GM18870 (cell line): ENCODE results near the gene TMEM184B.

Source experiments
- ATAC-seq: cut with Tn5 transposase; IDR thresholded peaks from one replicate; pipeline ENCODE4 v1.9.1; 2021; ENCODE audit warnings: moderate library complexity; ENCODE audit not compliant: unreplicated experiment

The TMEM184B gene

GRCh38 chr22:38308791-38309498 lies 36.1 kb upstream of the TMEM184B start:
- ATAC-seq = no peak

DNA sequence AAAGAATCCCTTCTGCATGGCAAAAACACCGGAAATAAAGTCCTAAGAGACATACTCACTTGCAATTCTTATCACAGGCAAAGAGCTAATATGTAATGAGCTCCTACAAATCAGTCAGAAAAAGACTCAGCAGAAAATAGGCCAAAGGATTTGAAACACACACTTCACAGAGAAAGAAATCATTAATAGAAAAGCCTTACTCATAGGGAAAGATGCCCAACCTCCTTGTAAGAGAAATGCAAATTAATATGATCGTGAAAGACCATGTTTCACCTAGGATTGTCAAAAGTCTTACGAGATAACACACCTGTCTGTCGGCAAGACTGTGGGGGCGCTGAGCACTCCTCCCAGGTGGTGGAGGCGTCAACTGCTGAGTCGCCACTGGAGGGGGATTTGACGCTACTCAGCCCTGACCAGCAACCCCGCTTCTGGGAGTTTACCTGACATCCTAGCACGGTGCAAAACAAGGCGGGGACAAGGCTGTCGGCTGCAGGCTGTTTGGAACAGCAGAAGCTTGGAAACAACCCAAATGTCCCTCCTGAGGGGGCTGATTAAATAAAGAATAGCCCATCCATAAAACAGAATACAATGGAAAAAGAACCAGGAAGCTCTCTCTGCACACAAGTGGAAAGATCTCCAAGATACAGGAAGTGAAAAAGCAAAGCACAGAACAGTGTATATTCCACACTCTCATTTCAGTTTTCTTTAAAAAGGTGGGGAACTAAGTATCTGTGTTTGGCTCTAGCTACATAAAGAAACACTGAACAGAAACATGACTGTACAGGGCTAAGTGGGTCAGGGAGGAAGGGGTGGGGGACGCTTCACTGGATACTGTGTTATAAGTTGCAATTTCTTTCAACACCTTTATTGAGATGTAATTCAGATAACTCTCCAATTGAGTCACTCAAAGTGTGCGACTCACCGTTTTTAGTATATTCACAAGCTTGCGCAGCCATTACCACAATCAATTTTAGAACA lies 33.0 kb upstream of the TMEM184B start:
- peak; percentile 54 for ATAC-seq

- ATAC-seq = no peak
Measured at GRCh38 chr22:38304526-38304925, 31.7 kb upstream of the TMEM184B start.

- no peak for ATAC-seq
Measured at GRCh38 chr22:38303974-38304373, 31.2 kb upstream of the TMEM184B start.

DNA sequence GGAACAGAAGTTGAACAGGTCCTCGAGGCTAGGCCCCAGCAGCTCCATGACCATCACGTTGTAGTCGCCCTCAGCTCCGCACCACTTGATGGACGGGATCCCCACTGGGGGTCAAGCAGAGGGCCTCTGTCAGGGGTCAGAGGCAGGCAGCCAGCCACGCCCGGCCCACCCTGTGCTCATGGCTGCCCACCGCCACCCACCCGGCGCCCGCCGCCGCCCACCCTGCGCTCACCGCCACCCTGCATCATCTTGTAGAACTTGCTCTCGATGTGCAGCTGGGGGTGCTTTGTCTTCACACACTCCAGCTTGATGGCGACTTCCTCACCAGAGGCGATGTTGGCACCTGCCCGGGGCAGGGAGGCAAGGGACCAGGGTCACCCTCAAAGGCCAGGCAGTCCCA lies 30.1 kb upstream of the TMEM184B start:
- ATAC-seq = no peak

DNA sequence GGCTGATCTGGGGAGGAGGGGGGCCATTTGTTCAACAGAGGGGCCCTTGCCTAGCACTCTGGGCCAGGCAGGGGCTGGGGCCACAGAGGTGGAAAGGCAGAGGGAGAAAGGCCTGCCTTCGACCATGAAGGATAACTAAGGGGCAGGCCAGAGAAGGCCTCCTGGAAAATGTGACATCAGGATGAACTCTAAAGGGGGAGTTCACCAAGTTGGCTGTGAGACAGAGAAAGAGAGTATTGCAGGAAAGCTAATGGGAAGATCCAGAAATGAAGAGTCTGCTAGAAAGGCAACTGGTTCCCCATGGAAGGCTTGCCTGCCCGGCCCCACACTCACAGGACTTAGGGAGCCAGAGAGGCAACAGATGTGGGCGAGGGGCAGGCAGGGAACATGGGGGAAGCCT lies 28.1 kb upstream of the TMEM184B start:
- no peak for ATAC-seq

DNA sequence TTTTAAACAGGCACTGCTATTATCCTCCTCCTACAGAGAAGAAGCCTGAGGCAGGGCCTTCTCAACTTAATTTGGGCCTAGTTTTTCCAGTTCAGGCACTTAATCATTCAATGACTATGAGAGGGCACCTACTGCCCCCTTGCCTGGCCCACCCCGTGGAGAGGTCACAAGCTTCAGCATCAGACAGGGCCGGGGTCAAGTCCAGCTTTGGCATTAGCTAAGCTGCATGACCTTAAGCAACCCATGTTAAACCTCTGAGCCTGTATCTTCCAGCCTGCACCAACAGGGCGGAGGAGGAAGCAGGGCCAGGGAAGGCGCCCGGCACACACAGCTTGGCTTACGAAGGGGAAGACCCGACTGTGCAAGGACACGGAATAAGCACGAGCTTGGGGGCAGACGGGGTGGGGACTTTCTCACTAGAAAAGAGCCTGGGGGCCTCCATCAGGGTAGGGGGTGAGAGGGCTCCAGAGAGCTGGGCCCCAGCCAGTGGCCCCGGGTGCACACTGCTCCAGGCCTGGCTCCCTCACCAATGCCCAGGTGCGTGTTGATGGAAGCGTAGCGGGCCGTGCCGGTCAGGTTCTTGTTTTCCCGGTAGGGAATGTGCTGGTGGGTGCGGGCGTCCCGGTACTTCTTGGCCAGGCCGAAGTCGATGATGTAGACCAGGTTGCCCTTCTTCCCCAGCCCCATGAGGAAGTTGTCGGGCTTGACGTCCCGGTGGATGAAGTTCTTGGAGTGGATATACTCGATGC lies 27.6 kb upstream of the TMEM184B start:
- no peak for ATAC-seq

- ATAC-seq = no peak
Measured at GRCh38 chr22:38299770-38300102, 26.9 kb upstream of the TMEM184B start.

- ATAC-seq = no peak
Measured at GRCh38 chr22:38298312-38299005, 25.6 kb upstream of the TMEM184B start.

DNA sequence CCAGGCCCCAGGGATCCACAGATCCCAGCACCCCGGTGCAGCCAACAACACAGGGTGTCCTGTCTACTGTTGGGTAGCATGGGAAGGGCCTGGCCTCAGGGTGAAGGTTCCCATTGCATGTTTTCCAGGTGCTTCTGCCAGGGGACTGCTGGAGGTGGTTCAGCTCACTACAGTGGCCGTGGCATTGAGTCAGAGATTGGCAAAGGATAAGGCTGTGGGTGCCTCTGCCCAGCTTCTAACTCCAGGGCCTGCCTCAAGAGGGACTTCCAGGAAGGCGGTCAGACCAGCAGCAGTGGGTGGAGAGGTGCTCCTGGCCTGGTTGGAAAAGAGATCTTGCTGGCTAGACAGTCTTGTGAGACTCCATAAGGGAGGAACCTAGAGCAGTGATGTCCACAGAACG lies 23.6 kb upstream of the TMEM184B start:
- ATAC-seq = no peak

DNA sequence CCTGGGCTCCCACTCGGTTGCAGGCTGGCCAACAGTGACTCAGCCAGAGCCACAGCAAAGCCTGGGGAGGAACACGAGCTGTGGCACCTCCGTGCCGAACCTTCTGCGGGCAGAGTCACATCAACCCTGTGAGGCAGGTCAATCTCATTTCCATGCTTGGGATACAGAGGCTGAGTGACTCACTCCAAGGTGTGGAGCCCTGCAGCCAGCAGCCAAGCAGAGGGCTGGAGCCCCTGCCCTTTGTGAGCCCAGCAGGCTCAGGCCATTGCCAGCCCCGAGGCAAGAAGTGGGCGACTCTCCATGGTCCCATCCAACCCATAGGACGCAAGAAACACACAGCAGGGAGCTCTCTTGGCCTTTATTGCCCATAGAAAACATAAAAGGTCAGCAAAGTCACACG lies 23.1 kb upstream of the TMEM184B start:
- ATAC-seq = no peak

GRCh38 chr22:38295339-38295738 lies 22.5 kb upstream of the TMEM184B start:
- no peak for ATAC-seq

DNA sequence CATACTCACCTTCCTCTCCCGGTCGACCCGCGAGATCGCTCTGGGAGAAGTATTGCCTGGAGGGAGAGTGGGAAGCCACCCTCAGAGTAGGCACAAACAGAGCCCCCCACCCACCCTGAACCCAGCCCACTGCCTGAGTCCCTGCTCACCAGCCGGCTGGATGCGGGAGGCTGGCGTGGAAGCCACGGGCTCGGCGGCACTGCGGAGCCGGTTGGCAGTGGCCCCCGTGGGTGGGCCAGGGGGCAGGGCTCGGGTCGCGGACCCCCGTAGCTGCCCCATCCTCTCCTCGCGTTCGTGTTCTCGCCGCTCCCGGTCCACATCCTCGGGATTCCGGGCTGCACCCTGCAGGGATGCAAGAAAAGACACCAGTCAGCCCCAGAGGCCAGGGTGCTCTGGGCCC lies 21.4 kb upstream of the TMEM184B start:
- ATAC-seq = no peak

- no peak for ATAC-seq
Measured at GRCh38 chr22:38292694-38293093, 19.9 kb upstream of the TMEM184B start.

GRCh38 chr22:38291201-38291777 lies 18.5 kb upstream of the TMEM184B start:
- ATAC-seq = no peak

- ATAC-seq = no peak
Measured at GRCh38 chr22:38290347-38290746, 17.5 kb upstream of the TMEM184B start.

DNA sequence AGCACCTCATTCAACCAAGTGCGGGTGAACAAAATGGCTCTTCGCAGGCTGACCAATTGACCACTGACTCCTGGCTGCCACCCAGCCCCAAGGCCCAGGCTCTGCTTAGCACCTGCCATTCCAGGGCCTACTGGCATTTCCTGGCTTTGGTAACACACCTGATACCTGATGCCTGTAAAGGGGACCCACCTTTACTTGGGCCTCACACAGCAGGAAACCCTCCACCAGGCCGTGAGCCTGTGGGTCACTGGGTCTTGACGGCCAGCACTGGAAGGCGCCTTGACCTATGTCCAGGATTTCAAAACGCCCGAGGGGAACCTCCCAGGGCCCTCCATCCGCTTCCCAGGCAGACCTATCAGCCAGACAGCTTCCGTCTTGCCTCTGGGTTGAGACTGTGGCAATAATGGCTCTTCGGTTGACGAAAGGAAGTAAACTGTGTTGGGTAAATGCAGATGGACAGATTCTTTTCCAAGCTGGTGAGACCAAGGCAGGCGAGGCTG lies 16.8 kb upstream of the TMEM184B start:
- ATAC-seq = no peak

DNA sequence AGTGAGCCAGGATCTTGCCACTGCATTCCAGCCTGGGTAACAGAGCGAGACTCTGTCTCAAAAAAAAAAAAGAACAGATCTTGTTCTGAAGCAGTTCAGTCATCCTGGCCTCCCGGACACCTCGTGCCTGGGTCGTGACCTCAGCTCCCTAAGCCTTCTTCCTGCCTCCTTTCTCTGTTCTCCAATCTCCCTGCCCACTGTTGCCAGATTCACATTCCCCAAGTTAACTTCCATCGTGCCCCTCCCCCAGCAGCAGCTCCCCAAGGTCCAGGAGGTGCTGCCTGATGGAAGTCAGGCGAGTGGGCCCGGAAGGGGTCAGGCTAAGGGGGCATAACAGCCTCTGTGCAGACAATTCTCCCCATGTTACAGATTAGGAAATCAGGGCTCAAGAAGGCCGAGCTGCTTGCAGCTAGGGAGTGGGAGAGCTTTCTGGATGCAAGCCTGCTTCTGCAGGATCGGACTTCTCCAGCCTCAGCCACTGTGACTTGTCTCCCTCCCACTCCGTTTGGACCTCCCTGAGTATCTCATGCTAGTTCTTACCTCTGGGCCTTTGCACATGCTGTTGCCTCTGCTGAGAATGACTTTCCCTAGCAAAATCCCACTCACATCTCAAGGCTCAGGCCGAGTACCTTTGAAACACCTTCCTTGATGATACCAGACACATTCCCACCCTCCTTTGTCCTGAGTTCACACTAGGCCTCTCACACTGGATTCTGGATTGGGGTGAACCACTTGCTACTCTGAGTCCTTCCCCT lies 14.3 kb upstream of the TMEM184B start:
- no peak for ATAC-seq

- ATAC-seq = no peak
Measured at GRCh38 chr22:38285018-38285417, 12.2 kb upstream of the TMEM184B start.

GRCh38 chr22:38284042-38284402 lies 11.2 kb upstream of the TMEM184B start:
- ATAC-seq = no peak
